GM12873 (cell line): ENCODE data around the gene CENPF.

Experiments
- CTCF ChIP-seq: IDR thresholded peaks from 2 replicates; pipeline ENCODE4 v1.5.1; 2012; ENCODE audit warnings: low read depth, mild to moderate bottlenecking, moderate library complexity, low read length, control low read depth; ENCODE audit not compliant: insufficient read depth; ENCODE audit errors: missing control alignments

CENPF gene

GRCh38 chr1:214587165-214587564, 15.8 kb upstream of the CENPF start:
- no peak for TF ChIP-seq CTCF

GRCh38 chr1:214588963-214589597, 13.9 kb upstream of the CENPF start:
- no peak for TF ChIP-seq CTCF

- TF ChIP-seq CTCF, result no peak
These were observed 12.3 kb upstream of the CENPF start for GRCh38 chr1:214590696-214591095.

- no peak for TF ChIP-seq CTCF
These were observed 9.8 kb upstream of the CENPF start for GRCh38 chr1:214593158-214593557.

- TF ChIP-seq CTCF, result no peak
These were observed 841 bp downstream of the CENPF start for GRCh38 chr1:214603819-214604252.

- no peak for TF ChIP-seq CTCF
These were observed 1.5 kb downstream of the CENPF start for GRCh38 chr1:214604523-214604922.

GRCh38 chr1:214609692-214610091, 6.7 kb downstream of the CENPF start:
- no peak for TF ChIP-seq CTCF
